HEK293 (cell line): Measurements from ENCODE around the gene RIPK1.
"Not testable (repeated sequence)": the region's sequence is repeated elsewhere in the genome, so short reads cannot be mapped to it uniquely, and the experiment has no call there.

Experiments
- CTCF ChIA-PET: fragments of 350-600 bp; formaldehyde crosslinking; extraction: SDS; loops from one replicate; lab custom pipeline; 2021; ENCODE audit warnings: antibody characterized with exemption; lab: Yijun Ruan, JAX
- POLR2A ChIA-PET: fragments of 300-600 bp; formaldehyde crosslinking; extraction: SDS; loops from one replicate; lab custom pipeline; 2020; ENCODE audit warnings: antibody characterized with exemption, inconsistent platforms; lab: Yijun Ruan, JAX
- H3K27ac ChIP-seq: fragments of 200-500 bp; sonication (Bioruptor generic); 2 replicates; pipeline ENCODE4 v1.5.1; 2014; ENCODE audit warnings: low read depth, low read length, control low read depth, inconsistent platforms; ENCODE audit errors: extremely low read depth
- H3K36me3 ChIP-seq, 2 experiments: fragments of 200-500 bp in 1 of 2; sonication (Bioruptor generic) in 1 of 2; 1 replicate in 1 of 2; 2 replicates in 1 of 2; pipeline ENCODE4 v1.5.1; 2014 to 2017; ENCODE audit warnings: inconsistent platforms in 2 of 2, low read length in 2 of 2; ENCODE audit not compliant: control insufficient read depth in 2 of 2, insufficient read depth in 1 of 2
- H3K4me1 ChIP-seq: fragments of 200-500 bp; sonication (Bioruptor generic); 2 replicates; pipeline ENCODE4 v1.5.1; 2014; ENCODE audit warnings: mild to moderate bottlenecking, low read length, inconsistent platforms; ENCODE audit not compliant: control insufficient read depth, insufficient read depth
- H3K4me3 ChIP-seq: 2 replicates; pipeline ENCODE4 v1.5.1; 2011; ENCODE audit warnings: low read depth, mild to moderate bottlenecking, control low read depth, low read length, moderate library complexity
- H3K9me3 ChIP-seq: fragments of 200-500 bp; sonication (Bioruptor generic); 2 replicates; pipeline ENCODE4 v1.5.1; 2014; ENCODE audit warnings: low read depth, low read length, inconsistent platforms; ENCODE audit not compliant: control insufficient read depth, insufficient read depth
- ZBTB1 ChIP-seq: fragments of 450-650 bp; formaldehyde crosslinking; IDR thresholded peaks from 2 replicates; pipeline ENCODE4 v1.5.1; 2016; ENCODE audit warnings: missing biosample characterization, missing genetic modification characterization
- ZEB2 ChIP-seq: fragments of 450-650 bp; formaldehyde crosslinking; IDR thresholded peaks from 2 replicates; pipeline ENCODE4 v1.5.1; 2016; ENCODE audit warnings: missing biosample characterization, missing genetic modification characterization
- ZNF146 ChIP-seq: fragments of 450-650 bp; formaldehyde crosslinking; IDR thresholded peaks from 2 replicates; pipeline ENCODE4 v1.5.1; 2016; ENCODE audit warnings: missing biosample characterization, missing genetic modification characterization
- ZNF664 ChIP-seq: fragments of 450-650 bp; formaldehyde crosslinking; IDR thresholded peaks from 2 replicates; pipeline ENCODE4 v1.5.1; 2016; ENCODE audit warnings: missing biosample characterization, missing genetic modification characterization
- TF ChIP-seq, protein P1 (sequence below): sonication (generic); formaldehyde crosslinking; IDR thresholded peaks from 2 replicates; pipeline ENCODE4 v1.8.1; 2022; ENCODE audit warnings: mild to moderate bottlenecking, moderate library complexity, missing genetic modification reagents
- TF ChIP-seq, protein P2 (sequence below): fragments of 450-650 bp; formaldehyde crosslinking; conservative IDR thresholded peaks from 2 replicates; pipeline ENCODE4 v1.5.1; 2016; ENCODE audit warnings: low read depth, missing biosample characterization, missing genetic modification characterization
- TF ChIP-seq, protein P3 (sequence below): fragments of 450-650 bp; formaldehyde crosslinking; IDR thresholded peaks from 2 replicates; pipeline ENCODE4 v1.5.1; 2016; ENCODE audit warnings: missing biosample characterization, missing genetic modification characterization

RIPK1 gene

DNA sequence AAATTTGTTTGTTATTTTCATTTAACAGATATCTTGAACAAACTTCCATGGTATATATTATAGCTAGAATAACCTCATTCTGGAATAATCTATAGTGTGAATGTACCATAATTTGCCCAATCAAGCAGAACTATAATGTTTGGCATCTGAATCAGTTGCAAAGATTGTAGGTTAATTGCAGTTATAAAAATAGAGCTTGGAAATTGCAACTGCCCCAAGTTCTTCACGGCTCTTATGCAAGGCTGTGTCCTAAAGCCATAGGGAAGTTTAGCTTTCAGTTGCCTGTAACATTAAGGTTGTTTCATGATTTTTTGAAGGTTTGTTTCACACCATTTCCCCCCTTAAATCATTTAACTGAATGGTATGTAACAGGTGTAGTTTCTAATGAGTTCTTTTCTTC, 49.2 kb upstream of the RIPK1 start (continued):
- TF ChIP-seq, protein P1, sequence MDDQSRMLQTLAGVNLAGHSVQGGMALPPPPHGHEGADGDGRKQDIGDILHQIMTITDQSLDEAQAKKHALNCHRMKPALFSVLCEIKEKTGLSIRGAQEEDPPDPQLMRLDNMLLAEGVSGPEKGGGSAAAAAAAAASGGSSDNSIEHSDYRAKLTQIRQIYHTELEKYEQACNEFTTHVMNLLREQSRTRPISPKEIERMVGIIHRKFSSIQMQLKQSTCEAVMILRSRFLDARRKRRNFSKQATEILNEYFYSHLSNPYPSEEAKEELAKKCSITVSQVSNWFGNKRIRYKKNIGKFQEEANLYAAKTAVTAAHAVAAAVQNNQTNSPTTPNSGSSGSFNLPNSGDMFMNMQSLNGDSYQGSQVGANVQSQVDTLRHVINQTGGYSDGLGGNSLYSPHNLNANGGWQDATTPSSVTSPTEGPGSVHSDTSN (CRISPR knock-in tag), result no peak
- TF ChIP-seq, protein P2, sequence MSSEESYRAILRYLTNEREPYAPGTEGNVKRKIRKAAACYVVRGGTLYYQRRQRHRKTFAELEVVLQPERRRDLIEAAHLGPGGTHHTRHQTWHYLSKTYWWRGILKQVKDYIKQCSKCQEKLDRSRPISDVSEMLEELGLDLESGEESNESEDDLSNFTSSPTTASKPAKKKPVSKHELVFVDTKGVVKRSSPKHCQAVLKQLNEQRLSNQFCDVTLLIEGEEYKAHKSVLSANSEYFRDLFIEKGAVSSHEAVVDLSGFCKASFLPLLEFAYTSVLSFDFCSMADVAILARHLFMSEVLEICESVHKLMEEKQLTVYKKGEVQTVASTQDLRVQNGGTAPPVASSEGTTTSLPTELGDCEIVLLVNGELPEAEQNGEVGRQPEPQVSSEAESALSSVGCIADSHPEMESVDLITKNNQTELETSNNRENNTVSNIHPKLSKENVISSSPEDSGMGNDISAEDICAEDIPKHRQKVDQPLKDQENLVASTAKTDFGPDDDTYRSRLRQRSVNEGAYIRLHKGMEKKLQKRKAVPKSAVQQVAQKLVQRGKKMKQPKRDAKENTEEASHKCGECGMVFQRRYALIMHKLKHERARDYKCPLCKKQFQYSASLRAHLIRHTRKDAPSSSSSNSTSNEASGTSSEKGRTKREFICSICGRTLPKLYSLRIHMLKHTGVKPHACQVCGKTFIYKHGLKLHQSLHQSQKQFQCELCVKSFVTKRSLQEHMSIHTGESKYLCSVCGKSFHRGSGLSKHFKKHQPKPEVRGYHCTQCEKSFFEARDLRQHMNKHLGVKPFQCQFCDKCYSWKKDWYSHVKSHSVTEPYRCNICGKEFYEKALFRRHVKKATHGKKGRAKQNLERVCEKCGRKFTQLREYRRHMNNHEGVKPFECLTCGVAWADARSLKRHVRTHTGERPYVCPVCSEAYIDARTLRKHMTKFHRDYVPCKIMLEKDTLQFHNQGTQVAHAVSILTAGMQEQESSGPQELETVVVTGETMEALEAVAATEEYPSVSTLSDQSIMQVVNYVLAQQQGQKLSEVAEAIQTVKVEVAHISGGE (tag by site-specific recombination), result no peak
- no peak for TF ChIP-seq ZBTB1 (tag by site-specific recombination)
- TF ChIP-seq ZEB2 (tag by site-specific recombination), result no peak

DNA sequence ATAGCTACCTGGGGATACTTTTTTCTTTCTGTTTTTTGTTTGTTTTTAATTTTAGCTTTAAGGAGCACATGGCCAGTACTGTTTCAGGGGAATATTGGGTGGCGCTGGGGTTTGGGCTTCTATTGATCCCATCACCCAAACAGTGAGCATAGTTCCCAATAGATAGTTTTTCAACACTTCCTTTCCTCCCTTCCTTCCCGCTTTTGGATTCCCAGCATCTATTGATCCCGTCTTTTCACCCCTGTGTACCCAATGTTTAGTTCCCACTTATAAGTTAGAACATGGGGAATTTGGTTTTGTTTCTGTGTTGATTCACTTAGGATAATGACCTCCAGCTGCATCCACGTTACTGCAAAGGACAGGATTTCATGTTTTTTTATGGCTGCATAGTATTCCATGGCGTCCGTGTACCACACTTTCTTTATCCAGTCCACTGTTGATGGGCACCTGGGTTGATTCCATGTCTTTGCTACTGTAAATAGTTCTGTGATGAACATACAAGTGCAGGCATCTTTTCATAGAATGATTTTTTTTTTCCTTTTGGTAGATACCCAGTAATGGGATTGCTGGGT, 48.5 kb upstream of the RIPK1 start:
- TF ChIP-seq ZNF146 (peak; percentile 62), ZNF664 (tag by site-specific recombination) (no peak)
- Histone ChIP-seq H3K4me3 (no peak overlapping the region), H3K36me3 (peaks cover 6 to 38% of the 10 kb centered on the region in 2 experiments; a peak in 1 of 3 replicates), H3K9me3 (no peaks in the 10 kb centered on the region), H3K27ac (no peak overlapping the region), H3K4me1 (no peaks in the 10 kb centered on the region)
- CTCF ChIA-PET, result interaction anchor here (0.6 to 2.6 kb wide), 7 partner anchors 12 to 740 kb away, joined by 3 to 10 read pairs (median 4); no protein-coding TSS in a partner anchor
- POLR2A ChIA-PET, result no interaction called here

DNA sequence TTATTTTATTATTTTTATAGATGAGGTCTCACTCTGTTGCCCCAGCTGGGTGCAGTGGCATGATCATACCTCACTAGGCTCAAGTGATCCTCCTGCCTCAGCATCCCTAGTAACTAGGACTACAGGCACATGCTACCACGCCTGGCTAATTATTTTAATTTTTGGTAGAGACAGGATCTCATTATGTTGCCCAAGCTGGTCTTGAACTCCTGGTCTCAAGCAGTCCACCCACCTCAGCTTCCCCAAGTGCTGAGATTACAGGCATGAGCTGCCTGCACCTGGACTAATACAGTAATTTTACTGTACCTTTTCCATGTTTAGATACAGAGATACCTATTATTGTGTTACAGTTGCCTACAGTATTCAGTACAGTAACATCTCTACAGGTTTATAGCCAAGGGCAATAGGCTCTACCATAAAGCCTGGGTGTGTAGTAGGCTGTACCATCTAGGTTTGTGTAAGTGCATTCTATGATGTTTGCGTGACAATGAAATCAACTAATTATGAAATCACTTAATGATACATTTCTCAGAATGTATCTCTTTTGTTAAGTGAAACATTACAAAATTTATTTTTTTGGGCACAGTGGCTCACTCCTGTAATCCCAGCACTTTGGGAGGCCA, 47.2 kb upstream of the RIPK1 start:
- H3K4me1 ChIP-seq, H3K27ac ChIP-seq, H3K4me3 ChIP-seq, POLR2A ChIA-PET, H3K9me3 ChIP-seq: not testable (repeated sequence)
- CTCF ChIA-PET, result interaction anchor here (1.0 to 2.6 kb wide), 2 partner anchors 19 to 45 kb away, joined by 4 to 10 read pairs; no protein-coding TSS in a partner anchor
- TF ChIP-seq, protein P3, sequence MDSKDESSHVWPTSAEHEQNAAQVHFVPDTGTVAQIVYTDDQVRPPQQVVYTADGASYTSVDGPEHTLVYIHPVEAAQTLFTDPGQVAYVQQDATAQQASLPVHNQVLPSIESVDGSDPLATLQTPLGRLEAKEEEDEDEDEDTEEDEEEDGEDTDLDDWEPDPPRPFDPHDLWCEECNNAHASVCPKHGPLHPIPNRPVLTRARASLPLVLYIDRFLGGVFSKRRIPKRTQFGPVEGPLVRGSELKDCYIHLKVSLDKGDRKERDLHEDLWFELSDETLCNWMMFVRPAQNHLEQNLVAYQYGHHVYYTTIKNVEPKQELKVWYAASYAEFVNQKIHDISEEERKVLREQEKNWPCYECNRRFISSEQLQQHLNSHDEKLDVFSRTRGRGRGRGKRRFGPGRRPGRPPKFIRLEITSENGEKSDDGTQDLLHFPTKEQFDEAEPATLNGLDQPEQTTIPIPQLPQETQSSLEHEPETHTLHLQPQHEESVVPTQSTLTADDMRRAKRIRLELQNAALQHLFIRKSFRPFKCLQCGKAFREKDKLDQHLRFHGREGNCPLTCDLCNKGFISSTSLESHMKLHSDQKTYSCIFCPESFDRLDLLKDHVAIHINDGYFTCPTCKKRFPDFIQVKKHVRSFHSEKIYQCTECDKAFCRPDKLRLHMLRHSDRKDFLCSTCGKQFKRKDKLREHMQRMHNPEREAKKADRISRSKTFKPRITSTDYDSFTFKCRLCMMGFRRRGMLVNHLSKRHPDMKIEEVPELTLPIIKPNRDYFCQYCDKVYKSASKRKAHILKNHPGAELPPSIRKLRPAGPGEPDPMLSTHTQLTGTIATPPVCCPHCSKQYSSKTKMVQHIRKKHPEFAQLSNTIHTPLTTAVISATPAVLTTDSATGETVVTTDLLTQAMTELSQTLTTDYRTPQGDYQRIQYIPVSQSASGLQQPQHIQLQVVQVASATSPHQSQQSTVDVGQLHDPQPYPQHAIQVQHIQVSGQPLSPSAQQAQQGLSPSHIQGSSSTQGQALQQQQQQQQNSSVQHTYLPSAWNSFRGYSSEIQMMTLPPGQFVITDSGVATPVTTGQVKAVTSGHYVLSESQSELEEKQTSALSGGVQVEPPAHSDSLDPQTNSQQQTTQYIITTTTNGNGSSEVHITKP (tag by site-specific recombination), result peak; percentile 54; the same call in 1 of the 2 replicates
- peaks cover 6 to 27% of the 10 kb centered on the region in 2 experiments; a peak in 1 of 3 replicates for H3K36me3 ChIP-seq
